GM12891 (cell line): ENCODE measurements around the gene ADGRG1.

ENCODE experiments used
- DNase-seq: peaks from one replicate; pipeline ENCODE4 v3.0.0; 2011; ENCODE audit warnings: low spot score; ENCODE audit not compliant: insufficient read length
- FAIRE-seq: peaks from 2 replicates; lab custom pipeline; 2011; peaks lifted over from hg19 to GRCh38; lab: Jason Lieb, UNC
- PAX5 ChIP-seq: IDR thresholded peaks from 2 replicates; pipeline ENCODE4 v1.6.1; 2011; ENCODE audit warnings: low read length, moderate library complexity, mild to moderate bottlenecking; ENCODE audit not compliant: insufficient read depth, severe bottlenecking
- POLR2A ChIP-seq: IDR thresholded peaks from 2 replicates; pipeline ENCODE4 v1.6.1; 2011; ENCODE audit warnings: low read depth, low read length, control low read depth
- POLR2AphosphoS5 ChIP-seq: IDR thresholded peaks from 2 replicates; pipeline ENCODE4 v1.6.1; 2011; ENCODE audit warnings: low read depth, low read length, control low read depth
- POU2F2 ChIP-seq: IDR thresholded peaks from 2 replicates; pipeline ENCODE4 v1.6.1; 2011; ENCODE audit warnings: low read depth, mild to moderate bottlenecking, control low read depth, low read length, moderate library complexity
- SPI1 ChIP-seq: IDR thresholded peaks from 2 replicates; pipeline ENCODE4 v1.6.1; 2011; ENCODE audit warnings: low read depth, low read length, control low read depth
- TAF1 ChIP-seq: IDR thresholded peaks from 2 replicates; pipeline ENCODE4 v1.6.1; 2011; ENCODE audit warnings: low read depth, low read length, control low read depth

Gene ADGRG1

GRCh38 chr16:57603115-57604024, 25.1 kb upstream of the ADGRG1 start:
- FAIRE-seq, result no peak
- TF ChIP-seq POU2F2 (no peak), SPI1 (no peak), POLR2A (no peak), PAX5 (no peak), TAF1 (no peak), POLR2AphosphoS5 (no peak)
- no peak for DNase-seq

GRCh38 chr16:57604177-57604576, 24.3 kb upstream of the ADGRG1 start:
- DNase-seq, result no peak
- FAIRE-seq, result peak; percentile 45
- no peak for TF ChIP-seq POLR2A
- no peak for TF ChIP-seq SPI1
- TF ChIP-seq TAF1, result no peak
- TF ChIP-seq PAX5, result no peak
- TF ChIP-seq POLR2AphosphoS5, result no peak
- no peak for TF ChIP-seq POU2F2

- FAIRE-seq, result no peak
- no peak for DNase-seq
- no peak for TF ChIP-seq POLR2AphosphoS5
- TF ChIP-seq TAF1, result no peak
- TF ChIP-seq PAX5, result no peak
- no peak for TF ChIP-seq POLR2A
- no peak for TF ChIP-seq POU2F2
- TF ChIP-seq SPI1, result no peak
Measured at GRCh38 chr16:57606147-57606846, 22.1 kb upstream of the ADGRG1 start.

- TF ChIP-seq POLR2A (no peak), POU2F2 (no peak), SPI1 (no peak), POLR2AphosphoS5 (no peak)
- FAIRE-seq, result no peak
- no peak for DNase-seq
Measured at GRCh38 chr16:57606847-57607501, 21.5 kb upstream of the ADGRG1 start.

GRCh38 chr16:57607676-57608461, 20.6 kb upstream of the ADGRG1 start:
- TF ChIP-seq POLR2AphosphoS5 (no peak), SPI1 (no peak), POU2F2 (no peak), PAX5 (no peak), TAF1 (no peak), POLR2A (no peak)
- DNase-seq (no peak), FAIRE-seq (no peak)

GRCh38 chr16:57608462-57609113, 19.8 kb upstream of the ADGRG1 start:
- no peak for FAIRE-seq
- DNase-seq, result no peak
- TF ChIP-seq PAX5 (no peak), POLR2AphosphoS5 (no peak), SPI1 (no peak), POU2F2 (no peak), POLR2A (no peak), TAF1 (no peak)

GRCh38 chr16:57609541-57610401, 18.7 kb upstream of the ADGRG1 start:
- TF ChIP-seq POU2F2 (peak; percentile 79; the same call in 1 of the 2 replicates), SPI1 (no peak), PAX5 (peak; percentile 36), POLR2AphosphoS5 (peak; percentile 75), TAF1 (no peak; the same call in 1 of the 2 replicates)
- FAIRE-seq (peak; percentile 92), DNase-seq (peak; percentile 71)

- no peak for FAIRE-seq
- no peak for DNase-seq
- TF ChIP-seq POU2F2 (no peak), TAF1 (no peak), SPI1 (no peak), POLR2AphosphoS5 (no peak), POLR2A (no peak), PAX5 (no peak)
Measured at GRCh38 chr16:57610611-57611010, 17.8 kb upstream of the ADGRG1 start.
